HepG2 (cell line): ENCODE data around the gene SEMA3F. TPM values are rescaled to one million over a fixed set of nuclear protein-coding genes. Genes with fewer than 3 reads are reported as not detected.

Experiments
- NCOA5 ChIP-seq: sonication (generic); formaldehyde crosslinking; IDR thresholded peaks from 2 replicates; pipeline ENCODE4 v1.4.0; 2020; ENCODE audit warnings: missing genetic modification reagents
- RAD21 ChIP-seq: fragments of 450-650 bp; formaldehyde crosslinking; IDR thresholded peaks from 2 replicates; pipeline ENCODE4 v1.5.0; 2020; ENCODE audit warnings: mild to moderate bottlenecking
- SMAD1 ChIP-seq: sonication (generic); formaldehyde crosslinking; IDR thresholded peaks from 2 replicates; pipeline ENCODE4 v1.4.0; 2020; ENCODE audit warnings: missing genetic modification reagents, low read depth, mild to moderate bottlenecking, borderline replicate concordance
- STAT5B ChIP-seq: sonication (generic); formaldehyde crosslinking; IDR thresholded peaks from 2 replicates; pipeline ENCODE4 v1.4.0; 2020; ENCODE audit warnings: missing genetic modification reagents
- TARDBP ChIP-seq: sonication (generic); formaldehyde crosslinking; IDR thresholded peaks from 2 replicates; pipeline ENCODE4 v1.8.0; 2022; ENCODE audit warnings: mild to moderate bottlenecking, missing genetic modification reagents
- ZFY ChIP-seq: sonication (generic); formaldehyde crosslinking; IDR thresholded peaks from 2 replicates; pipeline ENCODE4 v1.4.0; 2020; ENCODE audit warnings: missing genetic modification reagents
- ZNF607 ChIP-seq: sonication (generic); formaldehyde crosslinking; IDR thresholded peaks from 2 replicates; pipeline ENCODE4 v1.5.1; 2020; ENCODE audit warnings: missing genetic modification reagents, mild to moderate bottlenecking, borderline replicate concordance
- ZNF629 ChIP-seq: sonication (generic); formaldehyde crosslinking; conservative IDR thresholded peaks from 2 replicates; pipeline ENCODE4 v1.5.0; 2020; ENCODE audit warnings: missing genetic modification reagents
- ZNF749 ChIP-seq: sonication (generic); formaldehyde crosslinking; IDR thresholded peaks from 2 replicates; pipeline ENCODE4 v1.8.0; 2022; ENCODE audit warnings: mild to moderate bottlenecking, missing genetic modification reagents, moderate library complexity, borderline replicate concordance
- ZSCAN30 ChIP-seq: sonication (generic); formaldehyde crosslinking; IDR thresholded peaks from 2 replicates; pipeline ENCODE4 v1.5.0; 2020; ENCODE audit warnings: mild to moderate bottlenecking, missing genetic modification reagents
- polyA plus RNA-seq, 8 experiments: library from polyadenylated mRNA; depleted of rRNA in 3 of 8; stranded (reverse) in 7 of 8; unstranded in 1 of 8; fragments of >200 nt; fragmentation: Illumina TruSeq in 4 of 8; extraction: Trizol in 4 of 8; gene quantifications; 2 replicates each; pipeline versions ENCODE4 v1.2.1 to v1.2.3, GENCODE V29; 2011 to 2016; ENCODE audit warnings: low read depth in 4 of 8, missing spikeins in 1 of 8, mixed read lengths in 1 of 8; ENCODE audit not compliant: insufficient read depth in 1 of 8
- total RNA-seq, 5 experiments: library from RNA; depleted of rRNA; stranded (reverse); fragments of >200 nt; fragmentation: Illumina TruSeq; extraction: Trizol; gene quantifications; 2 replicates each; pipeline ENCODE4 v1.2.3, GENCODE V29; 2016; ENCODE audit warnings: low read depth in 1 of 5
- TF ChIP-seq, protein P1 (sequence below): sonication (generic); formaldehyde crosslinking; IDR thresholded peaks from 2 replicates; pipeline ENCODE4 v1.5.1; 2020; ENCODE audit warnings: missing genetic modification reagents, mild to moderate bottlenecking, borderline replicate concordance
- TF ChIP-seq, protein P2 (sequence below): sonication (generic); formaldehyde crosslinking; IDR thresholded peaks from 2 replicates; pipeline ENCODE4 v1.4.0; 2020; ENCODE audit warnings: mild to moderate bottlenecking, missing genetic modification reagents
- TF ChIP-seq, protein P3 (sequence below): sonication (generic); formaldehyde crosslinking; IDR thresholded peaks from 2 replicates; pipeline ENCODE4 v1.4.0; 2020; ENCODE audit warnings: missing genetic modification reagents, borderline replicate concordance
- TF ChIP-seq, protein P4 (sequence below): sonication (generic); formaldehyde crosslinking; IDR thresholded peaks from 2 replicates; pipeline ENCODE4 v1.5.0; 2020; ENCODE audit warnings: missing genetic modification reagents

SEMA3F gene
- total and polyA plus RNA-seq, 2 of the 13 experiments (the other 11 are each of a cell fraction or from before 2014, with no cell fraction given) = 7.6 to 17.2 TPM

DNA sequence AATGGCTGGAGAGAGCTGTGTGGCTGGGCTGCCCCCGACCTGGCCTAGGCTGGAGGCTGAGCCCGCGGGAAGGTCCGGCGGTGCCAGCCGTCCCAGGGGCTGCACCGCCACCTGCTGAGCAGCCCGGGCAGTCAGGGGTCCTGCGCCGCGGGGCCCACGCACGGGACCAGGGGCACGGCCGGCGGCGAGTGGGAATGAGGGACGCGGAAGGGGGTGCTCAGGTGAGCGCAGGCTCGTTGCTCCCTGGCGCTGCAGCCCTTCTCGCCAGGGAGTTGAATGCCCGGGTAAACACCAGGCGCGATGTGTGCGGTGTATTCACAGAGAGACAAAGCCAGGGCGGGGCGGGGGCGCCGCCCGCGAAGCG lies 666 bp upstream of the SEMA3F start (continued):
- TF ChIP-seq, protein P1, sequence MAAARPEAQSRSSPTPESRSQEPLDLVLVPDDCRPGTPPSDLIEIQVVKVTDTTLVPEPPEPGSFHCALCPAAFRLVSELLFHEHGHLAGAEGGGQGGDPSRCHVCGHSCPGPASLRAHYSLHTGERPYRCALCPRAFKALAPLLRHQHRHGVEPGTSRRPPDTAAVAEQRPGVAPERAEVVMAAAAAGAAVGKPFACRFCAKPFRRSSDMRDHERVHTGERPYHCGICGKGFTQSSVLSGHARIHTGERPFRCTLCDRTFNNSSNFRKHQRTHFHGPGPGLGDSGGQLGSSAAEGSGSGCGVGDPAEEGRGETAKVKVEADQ = no peak
- TF ChIP-seq ZNF607 (CRISPR knock-in tag) (no peak), SMAD1 (CRISPR knock-in tag) (0 out of 2 replicates have a peak, but pooled peaks have one; percentile 32), ZNF749 (CRISPR knock-in tag) (no peak), ZSCAN30 (CRISPR knock-in tag) (no peak), TARDBP (CRISPR knock-in tag) (no peak), NCOA5 (CRISPR knock-in tag) (no peak), STAT5B (CRISPR knock-in tag) (no peak), ZNF629 (CRISPR knock-in tag) (no peak), RAD21 (CRISPR knock-in tag) (peak; percentile 91), ZFY (0 out of 2 replicates have a peak, but pooled peaks have one; percentile 5)
- TF ChIP-seq, protein P2, sequence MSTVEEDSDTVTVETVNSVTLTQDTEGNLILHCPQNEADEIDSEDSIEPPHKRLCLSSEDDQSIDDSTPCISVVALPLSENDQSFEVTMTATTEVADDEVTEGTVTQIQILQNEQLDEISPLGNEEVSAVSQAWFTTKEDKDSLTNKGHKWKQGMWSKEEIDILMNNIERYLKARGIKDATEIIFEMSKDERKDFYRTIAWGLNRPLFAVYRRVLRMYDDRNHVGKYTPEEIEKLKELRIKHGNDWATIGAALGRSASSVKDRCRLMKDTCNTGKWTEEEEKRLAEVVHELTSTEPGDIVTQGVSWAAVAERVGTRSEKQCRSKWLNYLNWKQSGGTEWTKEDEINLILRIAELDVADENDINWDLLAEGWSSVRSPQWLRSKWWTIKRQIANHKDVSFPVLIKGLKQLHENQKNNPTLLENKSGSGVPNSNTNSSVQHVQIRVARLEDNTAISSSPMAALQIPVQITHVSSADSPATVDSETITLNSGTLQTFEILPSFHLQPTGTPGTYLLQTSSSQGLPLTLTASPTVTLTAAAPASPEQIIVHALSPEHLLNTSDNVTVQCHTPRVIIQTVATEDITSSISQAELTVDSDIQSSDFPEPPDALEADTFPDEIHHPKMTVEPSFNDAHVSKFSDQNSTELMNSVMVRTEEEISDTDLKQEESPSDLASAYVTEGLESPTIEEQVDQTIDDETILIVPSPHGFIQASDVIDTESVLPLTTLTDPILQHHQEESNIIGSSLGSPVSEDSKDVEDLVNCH (CRISPR knock-in tag) = no peak
- TF ChIP-seq, protein P3, sequence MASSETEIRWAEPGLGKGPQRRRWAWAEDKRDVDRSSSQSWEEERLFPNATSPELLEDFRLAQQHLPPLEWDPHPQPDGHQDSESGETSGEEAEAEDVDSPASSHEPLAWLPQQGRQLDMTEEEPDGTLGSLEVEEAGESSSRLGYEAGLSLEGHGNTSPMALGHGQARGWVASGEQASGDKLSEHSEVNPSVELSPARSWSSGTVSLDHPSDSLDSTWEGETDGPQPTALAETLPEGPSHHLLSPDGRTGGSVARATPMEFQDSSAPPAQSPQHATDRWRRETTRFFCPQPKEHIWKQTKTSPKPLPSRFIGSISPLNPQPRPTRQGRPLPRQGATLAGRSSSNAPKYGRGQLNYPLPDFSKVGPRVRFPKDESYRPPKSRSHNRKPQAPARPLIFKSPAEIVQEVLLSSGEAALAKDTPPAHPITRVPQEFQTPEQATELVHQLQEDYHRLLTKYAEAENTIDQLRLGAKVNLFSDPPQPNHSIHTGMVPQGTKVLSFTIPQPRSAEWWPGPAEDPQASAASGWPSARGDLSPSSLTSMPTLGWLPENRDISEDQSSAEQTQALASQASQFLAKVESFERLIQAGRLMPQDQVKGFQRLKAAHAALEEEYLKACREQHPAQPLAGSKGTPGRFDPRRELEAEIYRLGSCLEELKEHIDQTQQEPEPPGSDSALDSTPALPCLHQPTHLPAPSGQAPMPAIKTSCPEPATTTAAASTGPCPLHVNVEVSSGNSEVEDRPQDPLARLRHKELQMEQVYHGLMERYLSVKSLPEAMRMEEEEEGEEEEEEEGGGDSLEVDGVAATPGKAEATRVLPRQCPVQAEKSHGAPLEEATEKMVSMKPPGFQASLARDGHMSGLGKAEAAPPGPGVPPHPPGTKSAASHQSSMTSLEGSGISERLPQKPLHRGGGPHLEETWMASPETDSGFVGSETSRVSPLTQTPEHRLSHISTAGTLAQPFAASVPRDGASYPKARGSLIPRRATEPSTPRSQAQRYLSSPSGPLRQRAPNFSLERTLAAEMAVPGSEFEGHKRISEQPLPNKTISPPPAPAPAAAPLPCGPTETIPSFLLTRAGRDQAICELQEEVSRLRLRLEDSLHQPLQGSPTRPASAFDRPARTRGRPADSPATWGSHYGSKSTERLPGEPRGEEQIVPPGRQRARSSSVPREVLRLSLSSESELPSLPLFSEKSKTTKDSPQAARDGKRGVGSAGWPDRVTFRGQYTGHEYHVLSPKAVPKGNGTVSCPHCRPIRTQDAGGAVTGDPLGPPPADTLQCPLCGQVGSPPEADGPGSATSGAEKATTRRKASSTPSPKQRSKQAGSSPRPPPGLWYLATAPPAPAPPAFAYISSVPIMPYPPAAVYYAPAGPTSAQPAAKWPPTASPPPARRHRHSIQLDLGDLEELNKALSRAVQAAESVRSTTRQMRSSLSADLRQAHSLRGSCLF (CRISPR knock-in tag) = no peak
- TF ChIP-seq, protein P4, sequence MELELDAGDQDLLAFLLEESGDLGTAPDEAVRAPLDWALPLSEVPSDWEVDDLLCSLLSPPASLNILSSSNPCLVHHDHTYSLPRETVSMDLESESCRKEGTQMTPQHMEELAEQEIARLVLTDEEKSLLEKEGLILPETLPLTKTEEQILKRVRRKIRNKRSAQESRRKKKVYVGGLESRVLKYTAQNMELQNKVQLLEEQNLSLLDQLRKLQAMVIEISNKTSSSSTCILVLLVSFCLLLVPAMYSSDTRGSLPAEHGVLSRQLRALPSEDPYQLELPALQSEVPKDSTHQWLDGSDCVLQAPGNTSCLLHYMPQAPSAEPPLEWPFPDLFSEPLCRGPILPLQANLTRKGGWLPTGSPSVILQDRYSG (CRISPR knock-in tag) = no peak
